ENCODE results near the gene CNTN4.

Gene CNTN4

GRCh38 chr3:2861920-2862319 is 763.3 kb downstream of the CNTN4 start:
- Mint-ChIP-seq H3K36me3 (ENCODE audit: low read depth) (no peaks in the 10 kb centered on the region), H3K27ac (no peak overlapping the region), H3K4me1 (no peaks in the 10 kb centered on the region), H3K9me3 (no peaks in the 10 kb centered on the region), H3K27me3 (peaks cover 2% of the 10 kb centered on the region), H3K4me3 (no peak overlapping the region)
- DNase-seq: no peak
- no peak for ATAC-seq

- Mint-ChIP-seq H3K4me1 (no peaks in the 10 kb centered on the region), H3K9me3 (no peaks in the 10 kb centered on the region), H3K4me3 (no peak overlapping the region), H3K36me3 (ENCODE audit: low read depth) (no peaks in the 10 kb centered on the region), H3K27me3 (peaks cover 2% of the 10 kb centered on the region), H3K27ac (no peak overlapping the region)
- ATAC-seq (no peak), DNase-seq (no peak)
Observed at GRCh38 chr3:2862366-2862765, 763.7 kb downstream of the CNTN4 start.

- peaks cover 2% of the 10 kb centered on the region for H3K27me3 Mint-ChIP-seq
Observed at GRCh38 chr3:2863127-2863526, 764.5 kb downstream of the CNTN4 start.

GRCh38 chr3:2869905-2870304 is 771.2 kb downstream of the CNTN4 start:
- no peaks in the 10 kb centered on the region for H3K27me3 Mint-ChIP-seq
- DNase-seq: no peak
- H3K4me3 Mint-ChIP-seq: no peak overlapping the region
- no peak for ATAC-seq
- H3K27ac Mint-ChIP-seq: no peak overlapping the region
- no peaks in the 10 kb centered on the region for H3K4me1 Mint-ChIP-seq
- H3K9me3 Mint-ChIP-seq: no peaks in the 10 kb centered on the region
- H3K36me3 Mint-ChIP-seq (ENCODE audit: low read depth): no peaks in the 10 kb centered on the region

More at GRCh38 chr3:2863127-2863526, 764.5 kb downstream of the CNTN4 start:
- no peak for ATAC-seq
- Mint-ChIP-seq H3K27ac (no peak overlapping the region), H3K36me3 (ENCODE audit: low read depth) (no peaks in the 10 kb centered on the region), H3K4me1 (no peaks in the 10 kb centered on the region), H3K4me3 (no peak overlapping the region), H3K9me3 (no peaks in the 10 kb centered on the region)
- no peak for DNase-seq

GRCh38 chr3:2870724-2871333 is 772.2 kb downstream of the CNTN4 start:
- Mint-ChIP-seq H3K27me3 (no peaks in the 10 kb centered on the region), H3K27ac (no peak overlapping the region), H3K9me3 (no peaks in the 10 kb centered on the region)

GRCh38 chr3:2872884-2873283 is 774.2 kb downstream of the CNTN4 start:
- no peaks in the 10 kb centered on the region for H3K36me3 Mint-ChIP-seq (ENCODE audit: low read depth)
- H3K9me3 Mint-ChIP-seq: no peaks in the 10 kb centered on the region
- no peaks in the 10 kb centered on the region for H3K4me1 Mint-ChIP-seq
- ATAC-seq: no peak
- no peak overlapping the region for H3K4me3 Mint-ChIP-seq
- no peak for DNase-seq
- H3K27me3 Mint-ChIP-seq: no peaks in the 10 kb centered on the region
- H3K27ac Mint-ChIP-seq: no peak overlapping the region

More at GRCh38 chr3:2870724-2871333, 772.2 kb downstream of the CNTN4 start:
- no peak for ATAC-seq
- no peak overlapping the region for H3K4me3 Mint-ChIP-seq
- H3K36me3 Mint-ChIP-seq (ENCODE audit: low read depth): no peaks in the 10 kb centered on the region
- no peak for DNase-seq
- H3K4me1 Mint-ChIP-seq: no peaks in the 10 kb centered on the region

GRCh38 chr3:2873986-2874385 is 775.3 kb downstream of the CNTN4 start:
- Mint-ChIP-seq H3K27me3 (no peaks in the 10 kb centered on the region), H3K4me3 (no peak overlapping the region), H3K27ac (no peak overlapping the region), H3K36me3 (ENCODE audit: low read depth) (no peaks in the 10 kb centered on the region), H3K4me1 (no peaks in the 10 kb centered on the region), H3K9me3 (no peaks in the 10 kb centered on the region)
- DNase-seq (no peak), ATAC-seq (no peak)

GRCh38 chr3:2875699-2876098 is 777.0 kb downstream of the CNTN4 start:
- Mint-ChIP-seq H3K9me3 (no peaks in the 10 kb centered on the region), H3K4me1 (no peaks in the 10 kb centered on the region), H3K4me3 (no peak overlapping the region), H3K27ac (no peak overlapping the region), H3K27me3 (no peaks in the 10 kb centered on the region), H3K36me3 (ENCODE audit: low read depth) (no peaks in the 10 kb centered on the region)
- DNase-seq (no peak), ATAC-seq (no peak)

GRCh38 chr3:2876362-2876761 is 777.7 kb downstream of the CNTN4 start:
- Mint-ChIP-seq H3K27me3 (no peaks in the 10 kb centered on the region), H3K27ac (no peak overlapping the region), H3K4me3 (no peak overlapping the region), H3K36me3 (ENCODE audit: low read depth) (no peaks in the 10 kb centered on the region), H3K9me3 (no peaks in the 10 kb centered on the region), H3K4me1 (no peaks in the 10 kb centered on the region)
- no peak for DNase-seq
- no peak for ATAC-seq

- Mint-ChIP-seq H3K4me3 (no peak overlapping the region), H3K9me3 (no peaks in the 10 kb centered on the region), H3K27me3 (no peaks in the 10 kb centered on the region), H3K4me1 (no peaks in the 10 kb centered on the region), H3K27ac (no peak overlapping the region), H3K36me3 (ENCODE audit: low read depth) (no peaks in the 10 kb centered on the region)
- DNase-seq (no peak), ATAC-seq (no peak)
Observed at GRCh38 chr3:2879023-2879422, 780.4 kb downstream of the CNTN4 start.

- H3K36me3 Mint-ChIP-seq (ENCODE audit: low read depth): no peaks in the 10 kb centered on the region
- DNase-seq: no peak
- H3K9me3 Mint-ChIP-seq: no peaks in the 10 kb centered on the region
- no peak for ATAC-seq
- no peaks in the 10 kb centered on the region for H3K27me3 Mint-ChIP-seq
- no peak overlapping the region for H3K27ac Mint-ChIP-seq
- H3K4me3 Mint-ChIP-seq: no peak overlapping the region
- H3K4me1 Mint-ChIP-seq: no peaks in the 10 kb centered on the region
Observed at GRCh38 chr3:2879587-2879986, 780.9 kb downstream of the CNTN4 start.

- no peak overlapping the region for H3K27ac Mint-ChIP-seq
- ATAC-seq (no peak), DNase-seq (no peak)
- no peaks in the 10 kb centered on the region for H3K4me1 Mint-ChIP-seq
- no peaks in the 10 kb centered on the region for H3K27me3 Mint-ChIP-seq
- no peak overlapping the region for H3K4me3 Mint-ChIP-seq
- no peaks in the 10 kb centered on the region for H3K36me3 Mint-ChIP-seq (ENCODE audit: low read depth)
- no peaks in the 10 kb centered on the region for H3K9me3 Mint-ChIP-seq
Observed at GRCh38 chr3:2880218-2880756, 781.6 kb downstream of the CNTN4 start.

- DNase-seq (no peak), ATAC-seq (no peak)
- no peak overlapping the region for H3K4me3 Mint-ChIP-seq
- H3K4me1 Mint-ChIP-seq: no peaks in the 10 kb centered on the region
- no peaks in the 10 kb centered on the region for H3K36me3 Mint-ChIP-seq (ENCODE audit: low read depth)
- no peak overlapping the region for H3K27ac Mint-ChIP-seq
- no peaks in the 10 kb centered on the region for H3K27me3 Mint-ChIP-seq
- H3K9me3 Mint-ChIP-seq: no peaks in the 10 kb centered on the region
Observed at GRCh38 chr3:2883283-2883682, 784.6 kb downstream of the CNTN4 start.

GRCh38 chr3:2888592-2888991 is 789.9 kb downstream of the CNTN4 start:
- no peaks in the 10 kb centered on the region for H3K4me1 Mint-ChIP-seq
- DNase-seq (no peak), ATAC-seq (no peak)
- no peak overlapping the region for H3K27ac Mint-ChIP-seq
- no peak overlapping the region for H3K4me3 Mint-ChIP-seq
- H3K36me3 Mint-ChIP-seq (ENCODE audit: low read depth): no peaks in the 10 kb centered on the region
- H3K9me3 Mint-ChIP-seq: no peaks in the 10 kb centered on the region
- peaks cover 2% of the 10 kb centered on the region for H3K27me3 Mint-ChIP-seq

GRCh38 chr3:2889736-2890135 is 791.1 kb downstream of the CNTN4 start:
- Mint-ChIP-seq H3K27me3 (peaks cover 2% of the 10 kb centered on the region), H3K4me3 (no peak overlapping the region), H3K4me1 (no peaks in the 10 kb centered on the region), H3K36me3 (ENCODE audit: low read depth) (no peaks in the 10 kb centered on the region), H3K27ac (no peak overlapping the region), H3K9me3 (no peaks in the 10 kb centered on the region)
- DNase-seq (no peak), ATAC-seq (no peak)
